Large intestine (tissue), 3 donors: ENCODE results near the gene ATP11A. TPM values are rescaled to one million over a fixed set of nuclear protein-coding genes. Genes with fewer than 3 reads are reported as not detected.

Experiments
- DNase-seq, 2 donors: peaks; one replicate each; pipeline versions ENCODE4 v3.0.0 to v3.0.0-alpha.2; 2013
- H3K27ac ChIP-seq: one replicate; pipeline ENCODE4 v1.5.1; 2013; ENCODE audit warnings: low read length
- H3K27me3 ChIP-seq: 2 replicates; pipeline ENCODE4 v1.6.1; 2013; ENCODE audit warnings: low read length; ENCODE audit not compliant: control insufficient read depth, insufficient read depth
- H3K36me3 ChIP-seq: 2 replicates; pipeline ENCODE4 v1.6.1; 2013; ENCODE audit warnings: low read length; ENCODE audit not compliant: control insufficient read depth, insufficient read depth
- H3K4me1 ChIP-seq: one replicate; pipeline ENCODE4 v1.6.1; 2013; ENCODE audit warnings: low read length; ENCODE audit not compliant: control insufficient read depth, insufficient read depth
- H3K4me3 ChIP-seq: one replicate; pipeline ENCODE4 v1.5.1; 2013; ENCODE audit warnings: low read length
- H3K9me3 ChIP-seq: one replicate; pipeline ENCODE4 v1.6.1; 2013; ENCODE audit warnings: mild to moderate bottlenecking, low read depth, low read length, moderate library complexity; ENCODE audit not compliant: control insufficient read depth
- WGBS: methylation state at CpG from one replicate; pipeline ENCODE4 v1.1.5; 2013; ENCODE audit warnings: low lambda C conversion rate; ENCODE audit not compliant: insufficient coverage; 5-methylcytosine and 5-hydroxymethylcytosine counted together
- polyA plus RNA-seq: library from polyadenylated mRNA; unstranded; fragments of 120-200 nt; gene quantifications from one replicate; pipeline ENCODE4 v1.2.1, GENCODE V29; 2013

The ATP11A gene
- polyA plus RNA-seq, 1 donor: 95.6 TPM

- H3K4me3 ChIP-seq: peak overlapping the region; percentile 79
- H3K4me1 ChIP-seq: peaks cover 28% of the 10 kb centered on the region
- peak in 1 of 2 donors; percentile 35 for DNase-seq
- H3K36me3 ChIP-seq: no peaks in the 10 kb centered on the region
- peak overlapping the region; percentile 25 for H3K27ac ChIP-seq
- peaks cover 2% of the 10 kb centered on the region for H3K9me3 ChIP-seq
- WGBS: no CpG with 5 or more reads among the region's 36 CpGs
- peaks cover 7% of the 10 kb centered on the region for H3K27me3 ChIP-seq
These were observed 205.0 kb downstream of the ATP11A start for GRCh38 chr13:112894673-112895481.

GRCh38 chr13:112895521-112896465 is 206.0 kb downstream of the ATP11A start:
- no peaks in the 10 kb centered on the region for H3K36me3 ChIP-seq
- peaks cover 7% of the 10 kb centered on the region for H3K27me3 ChIP-seq
- peaks cover 2% of the 10 kb centered on the region for H3K9me3 ChIP-seq
- WGBS: no CpG with 5 or more reads among the region's 29 CpGs
- peaks cover 28% of the 10 kb centered on the region for H3K4me1 ChIP-seq
- H3K27ac ChIP-seq: no peak overlapping the region
- no peak overlapping the region for H3K4me3 ChIP-seq
- no peak for DNase-seq

GRCh38 chr13:112896736-112897602 is 207.1 kb downstream of the ATP11A start:
- Histone ChIP-seq H3K9me3 (peaks cover 2% of the 10 kb centered on the region), H3K4me1 (peaks cover 28% of the 10 kb centered on the region), H3K27ac (no peak overlapping the region), H3K36me3 (no peaks in the 10 kb centered on the region), H3K27me3 (peaks cover 7% of the 10 kb centered on the region), H3K4me3 (no peak overlapping the region)
- no CpG with 5 or more reads among the region's 27 CpGs for WGBS
- DNase-seq: no peak

GRCh38 chr13:112897603-112897955 is 207.7 kb downstream of the ATP11A start:
- no CpG with 5 or more reads among the region's 6 CpGs for WGBS
- H3K27ac ChIP-seq: no peak overlapping the region
- H3K27me3 ChIP-seq: peaks cover 7% of the 10 kb centered on the region
- H3K4me1 ChIP-seq: peaks cover 24% of the 10 kb centered on the region
- H3K36me3 ChIP-seq: peaks cover under 1% of the 10 kb centered on the region
- DNase-seq: no peak
- H3K4me3 ChIP-seq: no peak overlapping the region
- peaks cover 2% of the 10 kb centered on the region for H3K9me3 ChIP-seq

GRCh38 chr13:112897956-112898620 is 208.2 kb downstream of the ATP11A start:
- H3K9me3 ChIP-seq: peaks cover 2% of the 10 kb centered on the region
- WGBS: no CpG with 5 or more reads among the region's 39 CpGs

GRCh38 chr13:112898621-112899280 is 208.9 kb downstream of the ATP11A start:
- H3K9me3 ChIP-seq: peaks cover 2% of the 10 kb centered on the region
- H3K4me3 ChIP-seq: no peak overlapping the region
- WGBS: no CpG with 5 or more reads among the region's 26 CpGs
- H3K27me3 ChIP-seq: peaks cover 7% of the 10 kb centered on the region
- no peak overlapping the region for H3K27ac ChIP-seq
- H3K4me1 ChIP-seq: peaks cover 13% of the 10 kb centered on the region
- DNase-seq: no peak
- H3K36me3 ChIP-seq: peaks cover 5% of the 10 kb centered on the region

More at GRCh38 chr13:112897956-112898620, 208.2 kb downstream of the ATP11A start:
- Histone ChIP-seq H3K4me3 (no peak overlapping the region), H3K27ac (no peak overlapping the region), H3K4me1 (peaks cover 20% of the 10 kb centered on the region), H3K27me3 (peaks cover 7% of the 10 kb centered on the region), H3K36me3 (peaks cover 4% of the 10 kb centered on the region)
- no peak for DNase-seq

- Histone ChIP-seq H3K36me3 (peaks cover 9% of the 10 kb centered on the region), H3K27ac (no peak overlapping the region), H3K4me1 (peaks cover 11% of the 10 kb centered on the region), H3K27me3 (peaks cover 6% of the 10 kb centered on the region), H3K9me3 (peaks cover 6% of the 10 kb centered on the region), H3K4me3 (no peak overlapping the region)
- DNase-seq: no peak
- WGBS: 100% methylated on average over 1 of the region's 29 CpGs
These were observed 209.7 kb downstream of the ATP11A start for GRCh38 chr13:112899281-112900225.

- DNase-seq: no peak
These were observed 210.4 kb downstream of the ATP11A start for GRCh38 chr13:112900226-112900600.

More at GRCh38 chr13:112900226-112900600, 210.4 kb downstream of the ATP11A start:
- no CpG with 5 or more reads among the region's 9 CpGs for WGBS
- Histone ChIP-seq H3K4me1 (peaks cover 5% of the 10 kb centered on the region), H3K27me3 (no peaks in the 10 kb centered on the region), H3K36me3 (peaks cover 10% of the 10 kb centered on the region), H3K4me3 (no peak overlapping the region), H3K27ac (no peak overlapping the region), H3K9me3 (peaks cover 6% of the 10 kb centered on the region)
